Anterior cingulate cortex (tissue), 58 donors: ENCODE data around the gene OLAH.

Source experiments
- DNase-seq, 58 donors: peaks; one replicate each; lab custom pipeline; 2025; lab: John Stamatoyannopoulos, UW

OLAH gene

GRCh38 chr10:15122477-15123030 is 78.8 kb downstream of the OLAH start:
- no peak for DNase-seq
